AG04450 (cell line): Measurements from ENCODE around the gene VPS13C. TPM values are rescaled to one million over a fixed set of nuclear protein-coding genes. Genes with fewer than 3 reads are reported as not detected.

Experiments
- CTCF ChIA-PET: fragments of 300-600, 350-600 bp; formaldehyde crosslinking; extraction: SDS; loops from one replicate; lab custom pipeline; 2022; ENCODE audit warnings: antibody characterized with exemption, inconsistent platforms; lab: Charles Lee
- POLR2A ChIA-PET: fragments of 350-600 bp; formaldehyde crosslinking; extraction: SDS; loops from one replicate; lab custom pipeline; 2021; ENCODE audit warnings: antibody characterized with exemption, inconsistent platforms; lab: Yijun Ruan, JAX
- DNase-seq: peaks from one replicate; pipeline ENCODE4 v3.0.0-alpha.2; 2011; ENCODE audit warnings: low read depth, low spot score
- H3K27ac ChIP-seq: one replicate; pipeline ENCODE4 v1.5.1; 2012; ENCODE audit warnings: low read depth, low read length, control low read depth
- H3K27me3 ChIP-seq: one replicate; pipeline ENCODE4 v1.6.0; 2012; ENCODE audit warnings: low read length; ENCODE audit not compliant: control insufficient read depth, insufficient read depth
- H3K4me3 ChIP-seq: 2 replicates; pipeline ENCODE4 v1.5.1; 2011; ENCODE audit warnings: mild to moderate bottlenecking, low read depth, low read length, control low read depth
- H3K9me3 ChIP-seq: 2 replicates; pipeline ENCODE4 v1.5.1; 2012; ENCODE audit warnings: low read length; ENCODE audit not compliant: control insufficient read depth, insufficient read depth
- polyA plus RNA-seq: library from polyadenylated mRNA; depleted of rRNA; stranded (reverse); fragments of >200 nt; gene quantifications from 2 replicates; pipeline ENCODE4 v1.2.3, GENCODE V29; 2011
- TF ChIP-seq, protein P1 (sequence below): IDR thresholded peaks from 2 replicates; pipeline ENCODE4 v1.5.1; 2011; ENCODE audit warnings: low read depth, low read length, control low read depth, inconsistent platforms

The VPS13C gene
- polyA plus RNA-seq, 1 experiment = 17.8 TPM

DNA sequence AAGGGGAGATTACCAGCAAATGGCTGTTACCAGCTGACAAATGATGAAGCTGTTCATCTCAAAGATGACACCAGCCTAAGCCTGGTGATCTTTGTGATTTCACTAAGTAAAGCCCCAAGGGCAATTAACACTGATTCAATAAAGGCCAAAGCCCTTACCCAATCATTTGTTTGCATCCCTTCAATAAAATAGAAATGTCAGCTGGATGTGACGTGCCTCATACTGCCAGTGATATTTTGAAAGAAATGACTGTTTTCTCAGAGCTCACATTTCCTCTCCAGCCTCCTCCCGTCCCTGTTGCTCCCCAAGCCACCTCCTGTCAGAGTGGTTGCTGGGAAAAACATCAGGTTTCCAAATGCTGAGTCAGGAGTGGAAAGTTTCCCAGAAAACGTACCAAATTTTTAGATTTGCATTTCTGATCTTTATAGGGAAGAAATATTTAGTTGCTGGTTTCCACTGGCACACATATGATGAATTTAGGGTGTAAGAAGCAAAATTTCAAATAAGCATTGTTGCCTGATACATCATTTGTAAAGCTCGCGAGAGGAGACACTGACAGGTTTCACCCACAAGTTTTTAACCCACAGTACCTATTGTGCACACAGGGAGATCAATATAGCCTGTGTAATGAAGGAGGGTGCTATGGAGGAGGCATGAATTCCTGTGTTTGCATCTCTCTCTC, 27.6 kb upstream of the VPS13C start:
- POLR2A ChIA-PET = interaction anchor here (1.2 kb wide), 1 partner anchor 35 kb away, joined by 10 read pairs; no protein-coding TSS in a partner anchor
- H3K27ac ChIP-seq = no peak overlapping the region
- DNase-seq = no peak

DNA sequence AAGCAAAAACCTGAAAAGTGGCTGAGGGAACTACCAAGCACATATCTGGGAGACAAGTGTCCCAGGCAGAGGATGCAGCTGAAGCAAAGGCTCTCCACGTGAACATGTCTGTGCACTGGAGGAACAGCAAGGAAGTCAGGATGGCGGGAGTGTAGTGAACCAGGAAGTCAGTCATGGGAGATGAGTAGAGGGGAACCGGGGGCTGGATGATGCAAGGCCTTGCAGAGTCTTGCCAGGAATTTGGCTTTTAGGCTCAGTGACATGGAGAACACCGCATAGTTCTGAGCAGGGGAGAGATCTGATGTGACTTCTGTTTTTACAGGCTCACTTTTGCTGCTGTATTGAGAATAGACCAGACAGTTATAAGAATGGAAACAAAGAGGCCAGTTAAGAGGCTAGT, 25.5 kb upstream of the VPS13C start:
- Histone ChIP-seq H3K27me3 (peaks cover 4% of the 10 kb centered on the region), H3K4me3 (no peak overlapping the region), H3K27ac (no peak overlapping the region), H3K9me3 (no peaks in the 10 kb centered on the region)
- DNase-seq = no peak
- ChIA-PET CTCF (no interaction called here), POLR2A (no interaction called here)
- TF ChIP-seq, protein P1, sequence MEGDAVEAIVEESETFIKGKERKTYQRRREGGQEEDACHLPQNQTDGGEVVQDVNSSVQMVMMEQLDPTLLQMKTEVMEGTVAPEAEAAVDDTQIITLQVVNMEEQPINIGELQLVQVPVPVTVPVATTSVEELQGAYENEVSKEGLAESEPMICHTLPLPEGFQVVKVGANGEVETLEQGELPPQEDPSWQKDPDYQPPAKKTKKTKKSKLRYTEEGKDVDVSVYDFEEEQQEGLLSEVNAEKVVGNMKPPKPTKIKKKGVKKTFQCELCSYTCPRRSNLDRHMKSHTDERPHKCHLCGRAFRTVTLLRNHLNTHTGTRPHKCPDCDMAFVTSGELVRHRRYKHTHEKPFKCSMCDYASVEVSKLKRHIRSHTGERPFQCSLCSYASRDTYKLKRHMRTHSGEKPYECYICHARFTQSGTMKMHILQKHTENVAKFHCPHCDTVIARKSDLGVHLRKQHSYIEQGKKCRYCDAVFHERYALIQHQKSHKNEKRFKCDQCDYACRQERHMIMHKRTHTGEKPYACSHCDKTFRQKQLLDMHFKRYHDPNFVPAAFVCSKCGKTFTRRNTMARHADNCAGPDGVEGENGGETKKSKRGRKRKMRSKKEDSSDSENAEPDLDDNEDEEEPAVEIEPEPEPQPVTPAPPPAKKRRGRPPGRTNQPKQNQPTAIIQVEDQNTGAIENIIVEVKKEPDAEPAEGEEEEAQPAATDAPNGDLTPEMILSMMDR = no peak

More for the DNA sequence above, 27.6 kb upstream of the VPS13C start:
- CTCF ChIA-PET = interaction anchor here (1.1 to 2.0 kb wide), 3 partner anchors 10 to 38 kb away, joined by 3 to 6 read pairs (median 3); no protein-coding TSS in a partner anchor
- no peaks in the 10 kb centered on the region for H3K27me3 ChIP-seq
- H3K4me3 ChIP-seq = no peak overlapping the region
- H3K9me3 ChIP-seq = no peaks in the 10 kb centered on the region
- TF ChIP-seq, protein P1 = no peak

DNA sequence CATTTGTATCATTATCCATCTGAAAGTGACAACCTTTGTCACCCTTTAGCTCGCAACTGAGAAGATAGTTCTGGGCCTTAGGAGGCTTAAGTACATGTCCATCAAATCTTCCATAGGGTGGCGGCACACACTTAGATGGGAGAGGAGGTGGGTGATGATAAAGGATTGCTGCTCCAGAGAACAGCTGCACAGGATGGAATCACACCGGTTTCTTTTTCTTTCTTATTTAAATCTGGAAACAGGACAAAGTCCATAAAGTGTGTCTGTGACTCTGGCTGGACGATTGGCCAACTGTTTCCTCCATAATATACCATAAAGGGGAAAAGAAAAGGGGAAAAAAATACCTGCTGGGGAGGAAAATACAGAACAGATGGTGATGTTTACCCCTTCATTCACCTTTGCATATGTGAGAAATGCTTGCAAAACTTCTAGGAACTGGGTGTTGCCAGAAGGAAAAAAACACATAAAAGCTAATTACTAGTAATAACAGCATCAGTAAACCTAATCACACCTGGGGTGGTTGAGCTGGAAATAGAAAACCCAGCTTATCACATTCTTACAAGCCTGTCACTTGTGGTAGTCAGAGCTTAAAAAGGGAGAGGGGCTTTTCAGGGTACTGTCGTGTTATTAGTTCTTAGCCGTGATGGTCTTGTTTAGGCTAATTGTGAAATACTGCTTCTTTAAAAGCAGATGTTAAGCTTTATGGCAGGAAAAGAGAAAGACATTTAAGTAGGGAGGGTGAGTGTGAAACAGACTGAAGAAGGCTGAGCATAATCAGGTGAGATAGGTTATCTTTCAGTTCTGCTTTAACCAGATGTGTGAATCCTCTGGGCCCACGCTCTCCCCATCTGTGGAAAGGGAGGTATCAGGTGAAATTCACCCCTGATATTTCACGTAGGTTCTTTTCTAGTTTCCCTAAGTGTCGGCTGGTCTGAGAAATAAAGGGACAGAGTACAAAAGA, 23.2 kb upstream of the VPS13C start:
- ChIA-PET POLR2A (no interaction called here), CTCF (interaction anchor here (0.8 kb wide), 1 partner anchor 42 kb away, joined by 3 read pairs; no protein-coding TSS in a partner anchor)
- no peaks in the 10 kb centered on the region for H3K9me3 ChIP-seq
- H3K27me3 ChIP-seq = peaks cover 4% of the 10 kb centered on the region
- no peak overlapping the region for H3K27ac ChIP-seq
- H3K4me3 ChIP-seq = no peak overlapping the region
- TF ChIP-seq, protein P1 = no peak
- no peak for DNase-seq

DNA sequence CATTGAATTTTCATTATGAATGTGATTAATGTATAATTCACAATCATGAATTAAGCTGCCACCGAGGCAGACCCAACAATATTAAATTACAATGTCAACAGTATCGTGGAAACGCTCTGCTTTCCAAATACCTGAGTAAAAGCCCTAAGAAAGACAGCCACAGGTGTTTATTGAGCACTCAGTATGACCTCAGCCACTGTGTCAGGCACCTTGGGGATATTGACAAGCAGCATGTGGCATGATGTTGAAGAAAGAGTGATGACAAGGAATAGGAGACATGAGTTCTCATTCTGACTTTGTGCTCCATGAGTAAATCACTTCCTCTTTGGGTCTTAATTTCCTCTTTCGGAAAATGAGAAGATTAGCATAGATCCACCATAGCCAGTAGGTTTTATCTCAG, 19.3 kb upstream of the VPS13C start:
- CTCF ChIA-PET = no interaction called here
- POLR2A ChIA-PET = no interaction called here
- TF ChIP-seq, protein P1 = no peak

More for the DNA sequence above, 19.3 kb upstream of the VPS13C start:
- Histone ChIP-seq H3K4me3 (no peak overlapping the region), H3K9me3 (no peaks in the 10 kb centered on the region), H3K27me3 (peaks cover 4% of the 10 kb centered on the region), H3K27ac (no peak overlapping the region)
- no peak for DNase-seq
